ENCODE results near the gene RPTOR. TPM values are rescaled to one million over a fixed set of nuclear protein-coding genes. Genes with fewer than 3 reads are reported as not detected.

The RPTOR gene
- total and polyA plus RNA-seq, 2 donors (not counting 1 experiment from before 2014, with no cell fraction given): 6.7 to 22.8 TPM

DNA sequence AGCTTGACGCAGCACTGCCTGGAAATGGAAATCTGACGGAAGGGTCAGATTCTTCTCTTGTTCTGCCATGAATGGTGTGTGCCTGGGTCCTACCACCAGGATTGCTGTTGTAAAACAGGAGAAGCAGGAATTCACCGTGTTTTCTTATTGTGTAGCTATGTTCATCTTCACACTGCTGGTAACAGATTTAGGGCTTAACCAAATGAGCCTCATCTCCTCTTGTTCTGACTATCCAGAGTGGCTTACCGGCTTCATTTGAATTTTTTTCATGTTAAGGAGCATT, 349.7 kb downstream of the RPTOR start:
- H3K9me3 ChIP-seq (ENCODE audit: control insufficient read depth, insufficient read depth, low read depth, low read length): no peaks in the 10 kb centered on the region
- no peak overlapping the region for H3K4me2 ChIP-seq (ENCODE audit: extremely low read depth, insufficient read depth, low read length)
- no peaks in the 10 kb centered on the region for H4K20me1 ChIP-seq (ENCODE audit: control insufficient read depth, extremely low read depth, insufficient read depth, low read length)
- no peak overlapping the region for H2AFZ ChIP-seq (ENCODE audit: low read length)
- H3K27ac ChIP-seq (ENCODE audit: insufficient read depth, low read length): no peak overlapping the region
- TF ChIP-seq, protein P1, sequence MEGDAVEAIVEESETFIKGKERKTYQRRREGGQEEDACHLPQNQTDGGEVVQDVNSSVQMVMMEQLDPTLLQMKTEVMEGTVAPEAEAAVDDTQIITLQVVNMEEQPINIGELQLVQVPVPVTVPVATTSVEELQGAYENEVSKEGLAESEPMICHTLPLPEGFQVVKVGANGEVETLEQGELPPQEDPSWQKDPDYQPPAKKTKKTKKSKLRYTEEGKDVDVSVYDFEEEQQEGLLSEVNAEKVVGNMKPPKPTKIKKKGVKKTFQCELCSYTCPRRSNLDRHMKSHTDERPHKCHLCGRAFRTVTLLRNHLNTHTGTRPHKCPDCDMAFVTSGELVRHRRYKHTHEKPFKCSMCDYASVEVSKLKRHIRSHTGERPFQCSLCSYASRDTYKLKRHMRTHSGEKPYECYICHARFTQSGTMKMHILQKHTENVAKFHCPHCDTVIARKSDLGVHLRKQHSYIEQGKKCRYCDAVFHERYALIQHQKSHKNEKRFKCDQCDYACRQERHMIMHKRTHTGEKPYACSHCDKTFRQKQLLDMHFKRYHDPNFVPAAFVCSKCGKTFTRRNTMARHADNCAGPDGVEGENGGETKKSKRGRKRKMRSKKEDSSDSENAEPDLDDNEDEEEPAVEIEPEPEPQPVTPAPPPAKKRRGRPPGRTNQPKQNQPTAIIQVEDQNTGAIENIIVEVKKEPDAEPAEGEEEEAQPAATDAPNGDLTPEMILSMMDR (conservative IDR thresholded peaks at IDR 0.05 in 1 of 2, IDR thresholded peaks at IDR 0.05 in 1 of 2; ENCODE audit: low read depth in 1 of 2, low read length in 2 of 2): peak; percentile 2 to 17
- no peak for TF ChIP-seq EZH2 (IDR thresholded peaks at IDR 0.05; ENCODE audit: low read length, missing control alignments)
- H3K4me3 ChIP-seq (replicated peaks in 1 of 4; ENCODE audit: control extremely low read depth in 1 of 4, insufficient read depth in 1 of 4, low read depth in 3 of 4, low read length in 4 of 4): no peak overlapping the region
- no peaks in the 10 kb centered on the region for H3K79me2 ChIP-seq (ENCODE audit: control insufficient read depth, insufficient read depth, low read length)
- H3K4me1 ChIP-seq (ENCODE audit: control insufficient read depth, extremely low read depth, insufficient read depth, low read length): peaks cover 23% of the 10 kb centered on the region
- H3K27me3 ChIP-seq (ENCODE audit: control insufficient read depth, insufficient read depth, low read length): no peaks in the 10 kb centered on the region
- H3K36me3 ChIP-seq (ENCODE audit: control insufficient read depth, insufficient read depth, low read length): peaks cover 19% of the 10 kb centered on the region
- H3K9ac ChIP-seq (ENCODE audit: insufficient read depth, low read length): no peak overlapping the region
- no peak for DNase-seq (ENCODE audit: low read depth in 2 of 2)

DNA sequence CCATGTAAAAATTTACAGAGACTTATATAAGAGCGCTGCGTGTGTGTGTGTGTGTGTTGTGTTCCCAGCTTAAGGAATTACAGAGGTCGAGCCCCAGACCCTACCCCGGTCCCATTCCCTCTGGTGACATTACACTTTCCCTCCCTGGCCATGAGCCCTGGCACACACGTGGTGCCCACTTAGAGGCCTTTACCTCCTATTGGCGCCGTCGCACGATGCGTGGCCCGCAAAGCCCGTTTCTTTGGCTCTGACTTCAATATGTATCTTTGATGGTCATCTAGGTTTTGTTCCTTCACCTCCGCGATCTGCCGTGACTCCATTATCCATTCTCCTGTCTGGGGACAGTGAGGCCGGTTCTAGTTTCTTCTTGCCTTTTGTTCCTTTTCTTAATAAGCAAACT, 350.1 kb downstream of the RPTOR start:
- no peaks in the 10 kb centered on the region for H3K27me3 ChIP-seq (ENCODE audit: control insufficient read depth, insufficient read depth, low read length)
- H3K79me2 ChIP-seq (ENCODE audit: control insufficient read depth, insufficient read depth, low read length): no peaks in the 10 kb centered on the region
- DNase-seq (ENCODE audit: low read depth in 2 of 2): no peak
- TF ChIP-seq, protein P1 (conservative IDR thresholded peaks at IDR 0.05 in 1 of 2, IDR thresholded peaks at IDR 0.05 in 1 of 2; ENCODE audit: low read depth in 1 of 2, low read length in 2 of 2): no peak
- TF ChIP-seq EZH2 (IDR thresholded peaks at IDR 0.05; ENCODE audit: low read length, missing control alignments): no peak
- H3K9me3 ChIP-seq (ENCODE audit: control insufficient read depth, insufficient read depth, low read depth, low read length): no peaks in the 10 kb centered on the region
- H4K20me1 ChIP-seq (ENCODE audit: control insufficient read depth, extremely low read depth, insufficient read depth, low read length): no peaks in the 10 kb centered on the region
- H3K4me3 ChIP-seq (replicated peaks in 1 of 4; ENCODE audit: control extremely low read depth in 1 of 4, insufficient read depth in 1 of 4, low read depth in 3 of 4, low read length in 4 of 4): no peak overlapping the region
- H3K27ac ChIP-seq (ENCODE audit: insufficient read depth, low read length): no peak overlapping the region
- H2AFZ ChIP-seq (ENCODE audit: low read length): no peak overlapping the region
- peaks cover 19% of the 10 kb centered on the region for H3K36me3 ChIP-seq (ENCODE audit: control insufficient read depth, insufficient read depth, low read length)
- peaks cover 23% of the 10 kb centered on the region for H3K4me1 ChIP-seq (ENCODE audit: control insufficient read depth, extremely low read depth, insufficient read depth, low read length)
- H3K4me2 ChIP-seq (ENCODE audit: extremely low read depth, insufficient read depth, low read length): no peak overlapping the region
- H3K9ac ChIP-seq (ENCODE audit: insufficient read depth, low read length): no peak overlapping the region

DNA sequence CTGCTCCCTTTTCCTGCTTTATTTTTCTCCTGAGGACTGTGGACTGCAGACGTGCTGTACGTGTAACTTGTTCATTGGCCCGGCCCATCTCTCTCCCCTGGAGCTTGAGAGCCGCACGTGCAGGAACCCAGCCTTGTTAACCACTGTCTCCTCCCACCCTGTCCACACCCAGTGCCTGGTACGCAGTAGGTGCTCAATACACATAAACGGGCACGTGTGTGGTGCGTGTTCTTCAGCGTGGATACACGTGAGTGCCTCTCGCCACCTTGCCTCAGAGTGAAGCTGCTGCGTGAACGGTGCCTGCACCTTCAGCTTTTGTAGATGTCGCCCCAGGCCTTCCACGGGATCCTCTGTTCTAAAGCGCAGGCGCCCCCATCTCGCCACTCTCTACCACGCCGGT, 350.7 kb downstream of the RPTOR start:
- Histone ChIP-seq H3K4me2 (ENCODE audit: extremely low read depth, insufficient read depth, low read length) (no peak overlapping the region), H3K36me3 (ENCODE audit: control insufficient read depth, insufficient read depth, low read length) (peaks cover 19% of the 10 kb centered on the region), H3K9ac (ENCODE audit: insufficient read depth, low read length) (no peak overlapping the region), H3K4me1 (ENCODE audit: control insufficient read depth, extremely low read depth, insufficient read depth, low read length) (peaks cover 23% of the 10 kb centered on the region), H3K79me2 (ENCODE audit: control insufficient read depth, insufficient read depth, low read length) (no peaks in the 10 kb centered on the region), H3K4me3 (replicated peaks in 1 of 4; ENCODE audit: control extremely low read depth in 1 of 4, insufficient read depth in 1 of 4, low read depth in 3 of 4, low read length in 4 of 4) (no peak overlapping the region), H3K9me3 (ENCODE audit: control insufficient read depth, insufficient read depth, low read depth, low read length) (no peaks in the 10 kb centered on the region), H3K27me3 (ENCODE audit: control insufficient read depth, insufficient read depth, low read length) (no peaks in the 10 kb centered on the region), H2AFZ (ENCODE audit: low read length) (no peak overlapping the region), H4K20me1 (ENCODE audit: control insufficient read depth, extremely low read depth, insufficient read depth, low read length) (no peaks in the 10 kb centered on the region), H3K27ac (ENCODE audit: insufficient read depth, low read length) (no peak overlapping the region)
- TF ChIP-seq, protein P1 (conservative IDR thresholded peaks at IDR 0.05 in 1 of 2, IDR thresholded peaks at IDR 0.05 in 1 of 2; ENCODE audit: low read depth in 1 of 2, low read length in 2 of 2): no peak
- no peak for TF ChIP-seq EZH2 (IDR thresholded peaks at IDR 0.05; ENCODE audit: low read length, missing control alignments)
- DNase-seq (ENCODE audit: low read depth in 2 of 2): no peak
